HCT116 (cell line): Measurements from ENCODE around the gene TRAK1. TPM values are rescaled to one million over a fixed set of nuclear protein-coding genes. Genes with fewer than 3 reads are reported as not detected.

Source experiments
- ATAC-seq: fragments of 200-7000 bp; cut with Tn5 transposase; 2 replicates; pipeline ENCODE4 v1.9.1; 2020; ENCODE audit warnings: mild to moderate bottlenecking, moderate library complexity
- BruUV-seq: library from RNA; stranded (reverse); fragments of 400-500 nt; replicated peaks from 2 replicates; lab custom pipeline; 2021; lab: Mats Ljungman, UMichigan
- CTCF ChIA-PET: fragments of 300-600 bp; sonication (Branson Sonifier 250); formaldehyde crosslinking; loops from one replicate; lab custom pipeline; 2021; ENCODE audit warnings: antibody characterized with exemption; lab: Charles Lee
- POLR2A ChIA-PET: fragments of 300-600, 350-600 bp; sonication (Branson Sonifier 250); formaldehyde crosslinking; loops from one replicate; lab custom pipeline; 2021; ENCODE audit warnings: antibody characterized with exemption; lab: Charles Lee
- RAD21 ChIA-PET, 2 experiments: fragments of 300-600 bp; sonication (Branson Sonifier 250); formaldehyde crosslinking; loops; one replicate each; lab custom pipeline; 2023; ENCODE audit warnings: low total read pairs in 2 of 2; ENCODE audit not compliant: uncharacterized antibody in 2 of 2, unreplicated experiment in 2 of 2, low non-redundant PET in 1 of 2; lab: Charles Lee
- DNase-seq: peaks from one replicate; pipeline ENCODE4 v3.0.0-alpha.2; 2010; ENCODE audit warnings: low read depth, low spot score
- H2AFZ ChIP-seq: fragments of 200-600 bp; shearing (Covaris generic), sonication (generic); 2 replicates; pipeline ENCODE4 v1.6.1; 2017; ENCODE audit warnings: low read depth, mixed run types, mixed read lengths, antibody characterized with exemption, low read length; ENCODE audit not compliant: poor library complexity, severe bottlenecking
- H3K27ac ChIP-seq: 2 replicates; pipeline ENCODE4 v1.5.1; 2012; ENCODE audit warnings: low read depth, low read length
- H3K27me3 ChIP-seq: fragments of 200-600 bp; sonication (generic); 2 replicates; pipeline ENCODE4 v1.6.1; 2016; ENCODE audit warnings: mixed run types, low read length, mixed read lengths; ENCODE audit not compliant: insufficient read depth
- H3K36me3 ChIP-seq, 2 experiments: fragments of 200-500 bp in 1 of 2; fragments of 200-600 bp in 1 of 2; sonication (Bioruptor generic) in 1 of 2; sonication (generic) in 1 of 2; 2 replicates each; pipeline versions ENCODE4 v1.5.1 to v1.6.1; 2014 to 2016; ENCODE audit warnings: low read length in 2 of 2, inconsistent platforms in 1 of 2, mixed read lengths in 1 of 2, mixed run types in 1 of 2; ENCODE audit not compliant: insufficient read depth in 2 of 2, control insufficient read depth in 1 of 2
- H3K4me1 ChIP-seq, 2 experiments: fragments of 200-600 bp in 1 of 2; sonication (generic) in 1 of 2; 2 replicates each; pipeline versions ENCODE4 v1.5.1 to v1.6.1; 2012 to 2017; ENCODE audit warnings: low read length in 2 of 2, inconsistent platforms in 1 of 2, mild to moderate bottlenecking in 1 of 2, mixed read lengths in 1 of 2, mixed run types in 1 of 2, moderate library complexity in 1 of 2; ENCODE audit not compliant: insufficient read depth in 2 of 2, control insufficient read depth in 1 of 2
- H3K4me2 ChIP-seq: fragments of 200-600 bp; sonication (generic); 2 replicates; pipeline ENCODE4 v1.6.1; 2017; ENCODE audit warnings: mixed run types, low read length, mixed read lengths
- H3K4me3 ChIP-seq, 2 experiments: fragments of 200-600 bp in 1 of 2; sonication (generic) in 1 of 2; replicated peaks in 1 of 2; 2 replicates each; pipeline ENCODE4 v1.5.1; 2011 to 2016; ENCODE audit warnings: low read length in 2 of 2, control low read depth in 1 of 2, low read depth in 1 of 2, mild to moderate bottlenecking in 1 of 2, mixed read lengths in 1 of 2, mixed run types in 1 of 2
- H3K79me2 ChIP-seq: fragments of 200-600 bp; sonication (generic); 2 replicates; pipeline ENCODE4 v1.6.1; 2017; ENCODE audit warnings: mild to moderate bottlenecking, mixed run types, low read length, moderate library complexity, mixed read lengths; ENCODE audit not compliant: insufficient read depth
- H3K9ac ChIP-seq: fragments of 200-600 bp; sonication (generic); 2 replicates; pipeline ENCODE4 v1.6.1; 2016; ENCODE audit warnings: low read length, mixed read lengths
- H3K9me2 ChIP-seq: fragments of 200-600 bp; sonication (generic), shearing (Covaris generic); 2 replicates; pipeline ENCODE4 v1.6.1; 2017; ENCODE audit warnings: mixed run types, mild to moderate bottlenecking, moderate library complexity; ENCODE audit not compliant: insufficient read depth
- H3K9me3 ChIP-seq, 2 experiments: fragments of 200-500 bp in 1 of 2; fragments of 200-600 bp in 1 of 2; sonication (Bioruptor generic) in 1 of 2; sonication (generic) in 1 of 2; 2 replicates each; pipeline ENCODE4 v1.6.1; 2014 to 2017; ENCODE audit warnings: low read length in 2 of 2, mixed read lengths in 2 of 2, inconsistent platforms in 1 of 2, low read depth in 1 of 2, mild to moderate bottlenecking in 1 of 2, mixed run types in 1 of 2, moderate library complexity in 1 of 2; ENCODE audit not compliant: control insufficient read depth in 1 of 2, insufficient read depth in 1 of 2
- H4K20me1 ChIP-seq: fragments of 200-600 bp; sonication (generic), shearing (Covaris generic); 2 replicates; pipeline ENCODE4 v1.6.1; 2017; ENCODE audit warnings: mixed run types, mild to moderate bottlenecking, moderate library complexity; ENCODE audit not compliant: insufficient read depth
- CEBPB ChIP-seq: IDR thresholded peaks from 2 replicates; pipeline ENCODE4 v1.6.1; 2012; ENCODE audit warnings: low read depth
- ELF1 ChIP-seq: IDR thresholded peaks from 2 replicates; pipeline ENCODE4 v1.6.1; 2012; ENCODE audit warnings: low read depth, borderline replicate concordance
- JUND ChIP-seq: IDR thresholded peaks from 2 replicates; pipeline ENCODE4 v1.6.1; 2012
- SP1 ChIP-seq: IDR thresholded peaks from 2 replicates; pipeline ENCODE4 v1.6.1; 2012; ENCODE audit warnings: low read depth
- intact Hi-C: fragments of 100-400 bp; cut with micrococcal nuclease; formaldehyde crosslinking; loops from 2 replicates; pipeline ENCODE4 v1.10.0; 2022
- total RNA-seq: library from RNA; stranded (reverse); gene quantifications from one replicate; pipeline ENCODE4 v1.2.1, GENCODE V29; 2021; ENCODE audit not compliant: unreplicated experiment
- TF ChIP-seq, protein P1 (sequence below), 3 experiments: fragments of 200-600 bp in 1 of 3; sonication (generic) in 1 of 3; IDR thresholded peaks in 2 of 3; conservative IDR thresholded peaks in 1 of 3; 2 replicates each; pipeline ENCODE4 v1.5.1; 2012 to 2017; ENCODE audit warnings: low read depth in 2 of 3, low read length in 2 of 3, antibody characterized with exemption in 1 of 3, borderline replicate concordance in 1 of 3, control low read depth in 1 of 3, mild to moderate bottlenecking in 1 of 3, mixed read lengths in 1 of 3, mixed run types in 1 of 3, moderate library complexity in 1 of 3; ENCODE audit not compliant: insufficient read depth in 1 of 3
- TF ChIP-seq, protein P2 (sequence below): IDR thresholded peaks from 2 replicates; pipeline ENCODE4 v1.6.1; 2012; ENCODE audit warnings: low read depth

The TRAK1 gene
- total RNA-seq, 1 experiment from 2014 or later = 25.9 TPM

DNA sequence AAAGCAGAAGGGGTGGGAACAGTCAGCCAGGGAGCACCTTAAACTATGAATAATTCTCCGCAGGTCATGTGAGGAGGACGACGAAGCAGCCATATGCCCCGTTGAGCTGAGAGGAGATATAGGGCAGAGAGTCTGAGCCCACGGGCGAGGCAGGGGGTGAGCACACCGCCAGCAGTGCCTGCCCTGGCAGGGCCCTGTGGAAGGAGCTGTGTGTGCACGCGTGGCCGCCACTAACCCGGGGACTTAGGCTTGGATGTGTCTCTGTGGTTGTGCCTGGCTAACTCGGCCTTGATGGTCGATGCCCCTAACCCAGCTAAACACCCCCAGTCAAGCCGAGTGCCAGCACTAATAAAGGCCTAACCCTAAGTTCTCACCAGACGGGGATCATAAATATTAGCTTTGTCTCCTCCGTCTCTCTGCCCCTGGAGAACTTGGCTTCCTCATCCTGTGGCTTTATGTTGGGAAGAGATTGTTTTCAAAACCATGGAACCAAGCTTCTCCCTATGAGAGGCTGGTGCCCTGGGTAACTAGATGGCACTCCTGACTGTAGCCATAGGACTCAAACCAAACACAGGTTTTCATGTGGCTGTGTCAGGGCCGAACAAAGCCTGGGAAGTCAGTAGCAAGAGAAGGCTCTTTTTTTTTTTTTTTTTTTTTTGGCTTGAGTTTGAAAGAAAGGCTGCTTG lies 129.4 kb downstream of the TRAK1 start:
- ATAC-seq = no peak
- Histone ChIP-seq H3K4me1 (no peaks in the 10 kb centered on the region), H3K27ac (no peak overlapping the region), H3K79me2 (no peaks in the 10 kb centered on the region), H2AFZ (no peak overlapping the region), H3K9ac (no peak overlapping the region), H3K27me3 (no peaks in the 10 kb centered on the region), H3K4me2 (no peak overlapping the region), H3K9me2 (no peaks in the 10 kb centered on the region), H3K9me3 (no peaks in the 10 kb centered on the region), H4K20me1 (no peaks in the 10 kb centered on the region), H3K36me3 (peaks cover 4 to 8% of the 10 kb centered on the region in 2 experiments; a peak in 2 of 4 replicates), H3K4me3 (no peak overlapping the region)
- no peak for DNase-seq
- intact Hi-C loops = no loop called here
- RAD21 ChIA-PET = no interaction called here
- BruUV-seq = no TSS peak
- CTCF ChIA-PET = interaction anchor here (0.9 to 3.2 kb wide), 2 partner anchors 9 to 30 kb away, joined by 4 to 10 read pairs; no protein-coding TSS in a partner anchor
- POLR2A ChIA-PET = no interaction called here
- no peak for TF ChIP-seq ELF1
- TF ChIP-seq, protein P1, sequence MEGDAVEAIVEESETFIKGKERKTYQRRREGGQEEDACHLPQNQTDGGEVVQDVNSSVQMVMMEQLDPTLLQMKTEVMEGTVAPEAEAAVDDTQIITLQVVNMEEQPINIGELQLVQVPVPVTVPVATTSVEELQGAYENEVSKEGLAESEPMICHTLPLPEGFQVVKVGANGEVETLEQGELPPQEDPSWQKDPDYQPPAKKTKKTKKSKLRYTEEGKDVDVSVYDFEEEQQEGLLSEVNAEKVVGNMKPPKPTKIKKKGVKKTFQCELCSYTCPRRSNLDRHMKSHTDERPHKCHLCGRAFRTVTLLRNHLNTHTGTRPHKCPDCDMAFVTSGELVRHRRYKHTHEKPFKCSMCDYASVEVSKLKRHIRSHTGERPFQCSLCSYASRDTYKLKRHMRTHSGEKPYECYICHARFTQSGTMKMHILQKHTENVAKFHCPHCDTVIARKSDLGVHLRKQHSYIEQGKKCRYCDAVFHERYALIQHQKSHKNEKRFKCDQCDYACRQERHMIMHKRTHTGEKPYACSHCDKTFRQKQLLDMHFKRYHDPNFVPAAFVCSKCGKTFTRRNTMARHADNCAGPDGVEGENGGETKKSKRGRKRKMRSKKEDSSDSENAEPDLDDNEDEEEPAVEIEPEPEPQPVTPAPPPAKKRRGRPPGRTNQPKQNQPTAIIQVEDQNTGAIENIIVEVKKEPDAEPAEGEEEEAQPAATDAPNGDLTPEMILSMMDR (IDR thresholded peaks at IDR 0.05 in 2 of 3, conservative IDR thresholded peaks at IDR 0.05 in 1 of 3; ENCODE audit: borderline replicate concordance in 1 of 3, insufficient read depth in 1 of 3, low read depth in 2 of 3, low read length in 2 of 3) = no peak
- TF ChIP-seq, protein P2, sequence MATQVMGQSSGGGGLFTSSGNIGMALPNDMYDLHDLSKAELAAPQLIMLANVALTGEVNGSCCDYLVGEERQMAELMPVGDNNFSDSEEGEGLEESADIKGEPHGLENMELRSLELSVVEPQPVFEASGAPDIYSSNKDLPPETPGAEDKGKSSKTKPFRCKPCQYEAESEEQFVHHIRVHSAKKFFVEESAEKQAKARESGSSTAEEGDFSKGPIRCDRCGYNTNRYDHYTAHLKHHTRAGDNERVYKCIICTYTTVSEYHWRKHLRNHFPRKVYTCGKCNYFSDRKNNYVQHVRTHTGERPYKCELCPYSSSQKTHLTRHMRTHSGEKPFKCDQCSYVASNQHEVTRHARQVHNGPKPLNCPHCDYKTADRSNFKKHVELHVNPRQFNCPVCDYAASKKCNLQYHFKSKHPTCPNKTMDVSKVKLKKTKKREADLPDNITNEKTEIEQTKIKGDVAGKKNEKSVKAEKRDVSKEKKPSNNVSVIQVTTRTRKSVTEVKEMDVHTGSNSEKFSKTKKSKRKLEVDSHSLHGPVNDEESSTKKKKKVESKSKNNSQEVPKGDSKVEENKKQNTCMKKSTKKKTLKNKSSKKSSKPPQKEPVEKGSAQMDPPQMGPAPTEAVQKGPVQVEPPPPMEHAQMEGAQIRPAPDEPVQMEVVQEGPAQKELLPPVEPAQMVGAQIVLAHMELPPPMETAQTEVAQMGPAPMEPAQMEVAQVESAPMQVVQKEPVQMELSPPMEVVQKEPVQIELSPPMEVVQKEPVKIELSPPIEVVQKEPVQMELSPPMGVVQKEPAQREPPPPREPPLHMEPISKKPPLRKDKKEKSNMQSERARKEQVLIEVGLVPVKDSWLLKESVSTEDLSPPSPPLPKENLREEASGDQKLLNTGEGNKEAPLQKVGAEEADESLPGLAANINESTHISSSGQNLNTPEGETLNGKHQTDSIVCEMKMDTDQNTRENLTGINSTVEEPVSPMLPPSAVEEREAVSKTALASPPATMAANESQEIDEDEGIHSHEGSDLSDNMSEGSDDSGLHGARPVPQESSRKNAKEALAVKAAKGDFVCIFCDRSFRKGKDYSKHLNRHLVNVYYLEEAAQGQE = no peak
- TF ChIP-seq JUND = no peak
- TF ChIP-seq CEBPB = no peak
- no peak for TF ChIP-seq SP1
